Keratinocyte (primary cell): Measurements from ENCODE around the gene WTAP.

Experiments
- EZH2 ChIP-seq: IDR thresholded peaks from one replicate; pipeline ENCODE4 v1.6.1; 2012; ENCODE audit warnings: inconsistent platforms, mild to moderate bottlenecking, low read length, moderate library complexity
- TF ChIP-seq, protein P1 (sequence below), 3 experiments: IDR thresholded peaks in 1 of 3; conservative IDR thresholded peaks in 1 of 3; optimal IDR thresholded peaks in 1 of 3; 2 replicates in 2 of 3; 3 replicates in 1 of 3; pipeline versions ENCODE3 to v1.5.1; 2011; ENCODE audit warnings: low read length in 3 of 3, mild to moderate bottlenecking in 3 of 3, moderate library complexity in 2 of 3, control low read depth in 1 of 3, inconsistent platforms in 1 of 3; ENCODE audit not compliant: insufficient read depth in 2 of 3; ENCODE audit errors: extremely low read depth in 1 of 3

DNA sequence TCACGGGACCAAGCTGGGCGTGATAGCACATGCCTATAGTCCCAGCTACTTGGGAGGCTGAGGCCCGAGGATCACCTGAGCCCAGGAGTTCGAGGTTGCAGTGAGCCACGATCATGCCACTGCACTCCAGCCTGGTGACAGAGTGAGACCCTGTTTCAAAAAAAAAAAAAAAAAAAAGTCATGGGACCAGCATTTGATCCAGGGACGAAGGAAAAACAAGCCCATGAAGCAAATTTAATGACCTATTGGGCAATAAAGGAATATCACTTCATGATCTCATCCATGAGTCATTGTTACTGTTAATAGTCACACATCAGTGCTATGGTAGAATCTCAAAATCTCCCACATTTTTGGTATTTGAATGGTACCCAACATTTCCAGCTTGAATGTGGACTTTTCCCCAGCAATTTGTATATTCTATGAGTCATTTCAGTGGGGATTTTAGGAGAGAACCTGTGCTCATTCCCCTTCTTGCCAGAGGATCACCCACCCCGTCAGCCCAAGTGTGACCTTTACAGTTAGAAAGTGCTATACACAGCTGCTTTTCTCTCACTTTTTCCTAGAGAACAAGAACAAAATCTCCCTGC is 25.8 kb upstream of the WTAP start:
- TF ChIP-seq, protein P1, sequence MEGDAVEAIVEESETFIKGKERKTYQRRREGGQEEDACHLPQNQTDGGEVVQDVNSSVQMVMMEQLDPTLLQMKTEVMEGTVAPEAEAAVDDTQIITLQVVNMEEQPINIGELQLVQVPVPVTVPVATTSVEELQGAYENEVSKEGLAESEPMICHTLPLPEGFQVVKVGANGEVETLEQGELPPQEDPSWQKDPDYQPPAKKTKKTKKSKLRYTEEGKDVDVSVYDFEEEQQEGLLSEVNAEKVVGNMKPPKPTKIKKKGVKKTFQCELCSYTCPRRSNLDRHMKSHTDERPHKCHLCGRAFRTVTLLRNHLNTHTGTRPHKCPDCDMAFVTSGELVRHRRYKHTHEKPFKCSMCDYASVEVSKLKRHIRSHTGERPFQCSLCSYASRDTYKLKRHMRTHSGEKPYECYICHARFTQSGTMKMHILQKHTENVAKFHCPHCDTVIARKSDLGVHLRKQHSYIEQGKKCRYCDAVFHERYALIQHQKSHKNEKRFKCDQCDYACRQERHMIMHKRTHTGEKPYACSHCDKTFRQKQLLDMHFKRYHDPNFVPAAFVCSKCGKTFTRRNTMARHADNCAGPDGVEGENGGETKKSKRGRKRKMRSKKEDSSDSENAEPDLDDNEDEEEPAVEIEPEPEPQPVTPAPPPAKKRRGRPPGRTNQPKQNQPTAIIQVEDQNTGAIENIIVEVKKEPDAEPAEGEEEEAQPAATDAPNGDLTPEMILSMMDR (optimal IDR thresholded peaks at IDR 0.05 in 1 of 3, IDR thresholded peaks at IDR 0.05 in 1 of 3, conservative IDR thresholded peaks at IDR 0.05 in 1 of 3; ENCODE audit: extremely low read depth in 1 of 3, insufficient read depth in 2 of 3, low read length in 3 of 3), result no peak
- TF ChIP-seq EZH2, result no peak
